IMR-90 (cell line): ENCODE results near the gene NUDT3.

Experiments
- CEBPB ChIP-seq: IDR thresholded peaks from 2 replicates; pipeline ENCODE4 v1.6.1; 2012; ENCODE audit warnings: low read depth, low read length, improper control_type of control experiment
- CHD1 ChIP-seq: IDR thresholded peaks from 2 replicates; pipeline ENCODE4 v1.6.1; 2012; ENCODE audit warnings: low read depth, low read length, improper control_type of control experiment
- MAFK ChIP-seq: IDR thresholded peaks from 2 replicates; pipeline ENCODE4 v1.6.1; 2012; ENCODE audit warnings: low read depth, low read length, improper control_type of control experiment
- MAZ ChIP-seq: IDR thresholded peaks from 2 replicates; pipeline ENCODE4 v1.6.1; 2012; ENCODE audit warnings: low read depth, mild to moderate bottlenecking, low read length, improper control_type of control experiment, moderate library complexity, borderline replicate concordance
- MXI1 ChIP-seq: IDR thresholded peaks from 2 replicates; pipeline ENCODE4 v1.6.1; 2012; ENCODE audit warnings: low read depth, mild to moderate bottlenecking, low read length, moderate library complexity, borderline replicate concordance
- POLR2A ChIP-seq: IDR thresholded peaks from 2 replicates; pipeline ENCODE4 v1.6.1; 2012; ENCODE audit warnings: mild to moderate bottlenecking, low read depth, low read length
- RCOR1 ChIP-seq: IDR thresholded peaks from 2 replicates; pipeline ENCODE4 v1.6.1; 2012; ENCODE audit warnings: mild to moderate bottlenecking, low read length, improper control_type of control experiment; ENCODE audit not compliant: insufficient replicate concordance
- RFX5 ChIP-seq: IDR thresholded peaks from 2 replicates; pipeline ENCODE4 v1.8.0; 2012; ENCODE audit warnings: low read depth, mild to moderate bottlenecking, low read length, moderate library complexity
- SMC3 ChIP-seq: fragments of 150-350 bp; IDR thresholded peaks from 2 replicates; pipeline ENCODE4 v1.6.1; 2016; ENCODE audit warnings: low read depth, mild to moderate bottlenecking, antibody characterized with exemption, low read length, moderate library complexity
- TF ChIP-seq, protein P1 (sequence below): conservative IDR thresholded peaks from 2 replicates; pipeline ENCODE4 v1.5.1; 2012; ENCODE audit warnings: mild to moderate bottlenecking, low read depth, low read length, improper control_type of control experiment
- TF ChIP-seq, protein P2 (sequence below): fragments of 150-350 bp; IDR thresholded peaks from 2 replicates; pipeline ENCODE4 v1.6.1; 2017; ENCODE audit warnings: mild to moderate bottlenecking, antibody characterized with exemption, low read length, low read depth
- TF ChIP-seq, protein P3 (sequence below): fragments of 150-350 bp; IDR thresholded peaks from 2 replicates; pipeline ENCODE4 v1.6.1; 2016; ENCODE audit warnings: low read depth, mild to moderate bottlenecking, low read length, moderate library complexity, borderline replicate concordance

DNA sequence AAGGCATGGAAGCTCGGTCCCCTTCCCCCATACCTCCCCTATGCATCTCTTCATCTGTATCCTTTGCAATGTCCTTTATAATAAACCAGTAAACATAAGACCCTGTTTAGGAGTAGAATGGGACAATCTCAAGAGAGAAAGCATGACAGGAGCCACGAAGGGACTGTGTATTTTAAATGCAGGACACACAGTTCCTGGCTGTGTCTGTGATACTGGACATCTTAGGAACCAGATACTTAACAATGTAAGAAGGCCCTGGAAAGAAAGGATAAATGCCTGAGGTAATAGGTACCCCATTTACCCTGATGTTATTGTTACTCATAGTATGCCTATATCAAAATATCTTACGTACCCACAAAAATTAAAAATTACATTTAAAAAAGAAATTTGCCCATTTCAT, 36.6 kb downstream of the NUDT3 start:
- TF ChIP-seq, protein P1, sequence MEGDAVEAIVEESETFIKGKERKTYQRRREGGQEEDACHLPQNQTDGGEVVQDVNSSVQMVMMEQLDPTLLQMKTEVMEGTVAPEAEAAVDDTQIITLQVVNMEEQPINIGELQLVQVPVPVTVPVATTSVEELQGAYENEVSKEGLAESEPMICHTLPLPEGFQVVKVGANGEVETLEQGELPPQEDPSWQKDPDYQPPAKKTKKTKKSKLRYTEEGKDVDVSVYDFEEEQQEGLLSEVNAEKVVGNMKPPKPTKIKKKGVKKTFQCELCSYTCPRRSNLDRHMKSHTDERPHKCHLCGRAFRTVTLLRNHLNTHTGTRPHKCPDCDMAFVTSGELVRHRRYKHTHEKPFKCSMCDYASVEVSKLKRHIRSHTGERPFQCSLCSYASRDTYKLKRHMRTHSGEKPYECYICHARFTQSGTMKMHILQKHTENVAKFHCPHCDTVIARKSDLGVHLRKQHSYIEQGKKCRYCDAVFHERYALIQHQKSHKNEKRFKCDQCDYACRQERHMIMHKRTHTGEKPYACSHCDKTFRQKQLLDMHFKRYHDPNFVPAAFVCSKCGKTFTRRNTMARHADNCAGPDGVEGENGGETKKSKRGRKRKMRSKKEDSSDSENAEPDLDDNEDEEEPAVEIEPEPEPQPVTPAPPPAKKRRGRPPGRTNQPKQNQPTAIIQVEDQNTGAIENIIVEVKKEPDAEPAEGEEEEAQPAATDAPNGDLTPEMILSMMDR: no peak
- TF ChIP-seq POLR2A (no peak), SMC3 (no peak), MXI1 (no peak), CHD1 (no peak), RFX5 (no peak), MAZ (no peak), MAFK (no peak), CEBPB (no peak), RCOR1 (no peak)
- TF ChIP-seq, protein P2, sequence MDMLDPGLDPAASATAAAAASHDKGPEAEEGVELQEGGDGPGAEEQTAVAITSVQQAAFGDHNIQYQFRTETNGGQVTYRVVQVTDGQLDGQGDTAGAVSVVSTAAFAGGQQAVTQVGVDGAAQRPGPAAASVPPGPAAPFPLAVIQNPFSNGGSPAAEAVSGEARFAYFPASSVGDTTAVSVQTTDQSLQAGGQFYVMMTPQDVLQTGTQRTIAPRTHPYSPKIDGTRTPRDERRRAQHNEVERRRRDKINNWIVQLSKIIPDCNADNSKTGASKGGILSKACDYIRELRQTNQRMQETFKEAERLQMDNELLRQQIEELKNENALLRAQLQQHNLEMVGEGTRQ: no peak
- TF ChIP-seq, protein P3, sequence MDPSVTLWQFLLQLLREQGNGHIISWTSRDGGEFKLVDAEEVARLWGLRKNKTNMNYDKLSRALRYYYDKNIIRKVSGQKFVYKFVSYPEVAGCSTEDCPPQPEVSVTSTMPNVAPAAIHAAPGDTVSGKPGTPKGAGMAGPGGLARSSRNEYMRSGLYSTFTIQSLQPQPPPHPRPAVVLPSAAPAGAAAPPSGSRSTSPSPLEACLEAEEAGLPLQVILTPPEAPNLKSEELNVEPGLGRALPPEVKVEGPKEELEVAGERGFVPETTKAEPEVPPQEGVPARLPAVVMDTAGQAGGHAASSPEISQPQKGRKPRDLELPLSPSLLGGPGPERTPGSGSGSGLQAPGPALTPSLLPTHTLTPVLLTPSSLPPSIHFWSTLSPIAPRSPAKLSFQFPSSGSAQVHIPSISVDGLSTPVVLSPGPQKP: no peak
